A549 (cell line): ENCODE data around the gene CA12.

ENCODE experiments used
- CTCF ChIP-seq: fragments of >200 bp; sonication (Bioruptor Twin); formaldehyde crosslinking; IDR thresholded peaks from 3 replicates; pipeline ENCODE4 v1.5.1; 2016
- SMC3 ChIP-seq: fragments of >200 bp; sonication (Bioruptor Twin); formaldehyde crosslinking; IDR thresholded peaks from 3 replicates; pipeline ENCODE4 v1.6.1; 2018; ENCODE audit warnings: inconsistent platforms

GRCh38 chr15:63337046-63337445 is 44.6 kb downstream of the CA12 start:
- TF ChIP-seq CTCF: no peak
- TF ChIP-seq SMC3: no peak
